MM.1S (cell line): Measurements from ENCODE around the gene PTK7.

Experiments
- EZH2 ChIP-seq: fragments of 300-600 bp; sonication (generic); optimal IDR thresholded peaks from 2 replicates; pipeline ENCODE3; 2017; ENCODE audit warnings: low read depth, mild to moderate bottlenecking, antibody characterized with exemption, low read length, mixed read lengths
- EZH2phosphoT487 ChIP-seq: fragments of 300-600 bp; sonication (generic); IDR thresholded peaks from 2 replicates; pipeline ENCODE4 v1.6.1; 2018; ENCODE audit warnings: antibody characterized with exemption, low read length
- TF ChIP-seq, protein P1 (sequence below): fragments of 300-600 bp; sonication (generic); IDR thresholded peaks from 2 replicates; pipeline ENCODE4 v1.5.1; 2016; ENCODE audit warnings: antibody characterized with exemption, low read length, mixed read lengths

DNA sequence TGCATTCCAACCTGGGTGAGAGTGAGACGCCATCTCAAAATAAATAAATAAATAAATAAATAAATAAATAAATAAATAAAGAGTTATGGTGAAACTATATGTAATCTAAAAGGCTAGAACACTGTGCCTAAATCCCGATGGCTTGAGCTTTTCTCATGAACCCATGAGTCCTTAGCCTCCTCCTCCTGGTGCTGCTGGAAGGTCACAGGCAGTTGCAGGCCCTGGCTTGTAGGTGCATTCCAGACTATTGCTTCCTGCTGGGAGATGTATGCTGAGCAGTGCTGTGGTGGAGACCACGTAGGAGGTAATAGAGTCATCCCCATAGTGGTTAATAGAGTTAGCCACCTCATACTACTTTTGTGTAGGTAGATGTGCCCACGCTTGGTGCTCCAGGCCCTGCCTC is 12.5 kb downstream of the PTK7 start:
- TF ChIP-seq, protein P1, sequence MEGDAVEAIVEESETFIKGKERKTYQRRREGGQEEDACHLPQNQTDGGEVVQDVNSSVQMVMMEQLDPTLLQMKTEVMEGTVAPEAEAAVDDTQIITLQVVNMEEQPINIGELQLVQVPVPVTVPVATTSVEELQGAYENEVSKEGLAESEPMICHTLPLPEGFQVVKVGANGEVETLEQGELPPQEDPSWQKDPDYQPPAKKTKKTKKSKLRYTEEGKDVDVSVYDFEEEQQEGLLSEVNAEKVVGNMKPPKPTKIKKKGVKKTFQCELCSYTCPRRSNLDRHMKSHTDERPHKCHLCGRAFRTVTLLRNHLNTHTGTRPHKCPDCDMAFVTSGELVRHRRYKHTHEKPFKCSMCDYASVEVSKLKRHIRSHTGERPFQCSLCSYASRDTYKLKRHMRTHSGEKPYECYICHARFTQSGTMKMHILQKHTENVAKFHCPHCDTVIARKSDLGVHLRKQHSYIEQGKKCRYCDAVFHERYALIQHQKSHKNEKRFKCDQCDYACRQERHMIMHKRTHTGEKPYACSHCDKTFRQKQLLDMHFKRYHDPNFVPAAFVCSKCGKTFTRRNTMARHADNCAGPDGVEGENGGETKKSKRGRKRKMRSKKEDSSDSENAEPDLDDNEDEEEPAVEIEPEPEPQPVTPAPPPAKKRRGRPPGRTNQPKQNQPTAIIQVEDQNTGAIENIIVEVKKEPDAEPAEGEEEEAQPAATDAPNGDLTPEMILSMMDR, result no peak
- TF ChIP-seq EZH2 (no peak), EZH2phosphoT487 (no peak)
